RWPE1 (cell line): Measurements from ENCODE around the gene PPP1R3G.

Experiments
- CTCF ChIA-PET: fragments of 350-600 bp; sonication (Branson Sonifier 250); formaldehyde crosslinking; extraction: SDS; loops from one replicate; lab custom pipeline; 2021; lab: Yijun Ruan, JAX
- POLR2A ChIA-PET: fragments of 400-600 bp; formaldehyde crosslinking; extraction: SDS; loops from one replicate; lab custom pipeline; 2020; ENCODE audit warnings: antibody characterized with exemption; ENCODE audit not compliant: low non-redundant PET; lab: Yijun Ruan, JAX
- DNase-seq: peaks from one replicate; pipeline ENCODE4 v3.0.0; 2012; ENCODE audit warnings: low spot score
- H3K27ac ChIP-seq: fragments of 450-650 bp; 2 replicates; pipeline ENCODE4 v1.5.1; 2017
- TF ChIP-seq, protein P1 (sequence below): fragments of 450-650 bp; conservative IDR thresholded peaks from 2 replicates; pipeline ENCODE4 v1.5.1; 2017; ENCODE audit warnings: low read depth, mild to moderate bottlenecking

The PPP1R3G gene

GRCh38 chr6:5108536-5109150, 23.5 kb downstream of the PPP1R3G start:
- ChIA-PET CTCF (no interaction called here), POLR2A (no interaction called here)

GRCh38 chr6:5109436-5109835, 24.3 kb downstream of the PPP1R3G start:
- TF ChIP-seq, protein P1, sequence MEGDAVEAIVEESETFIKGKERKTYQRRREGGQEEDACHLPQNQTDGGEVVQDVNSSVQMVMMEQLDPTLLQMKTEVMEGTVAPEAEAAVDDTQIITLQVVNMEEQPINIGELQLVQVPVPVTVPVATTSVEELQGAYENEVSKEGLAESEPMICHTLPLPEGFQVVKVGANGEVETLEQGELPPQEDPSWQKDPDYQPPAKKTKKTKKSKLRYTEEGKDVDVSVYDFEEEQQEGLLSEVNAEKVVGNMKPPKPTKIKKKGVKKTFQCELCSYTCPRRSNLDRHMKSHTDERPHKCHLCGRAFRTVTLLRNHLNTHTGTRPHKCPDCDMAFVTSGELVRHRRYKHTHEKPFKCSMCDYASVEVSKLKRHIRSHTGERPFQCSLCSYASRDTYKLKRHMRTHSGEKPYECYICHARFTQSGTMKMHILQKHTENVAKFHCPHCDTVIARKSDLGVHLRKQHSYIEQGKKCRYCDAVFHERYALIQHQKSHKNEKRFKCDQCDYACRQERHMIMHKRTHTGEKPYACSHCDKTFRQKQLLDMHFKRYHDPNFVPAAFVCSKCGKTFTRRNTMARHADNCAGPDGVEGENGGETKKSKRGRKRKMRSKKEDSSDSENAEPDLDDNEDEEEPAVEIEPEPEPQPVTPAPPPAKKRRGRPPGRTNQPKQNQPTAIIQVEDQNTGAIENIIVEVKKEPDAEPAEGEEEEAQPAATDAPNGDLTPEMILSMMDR = no peak
- ChIA-PET POLR2A (no interaction called here), CTCF (no interaction called here)
- H3K27ac ChIP-seq = no peak overlapping the region
- DNase-seq = no peak

More at GRCh38 chr6:5108536-5109150, 23.5 kb downstream of the PPP1R3G start:
- no peak for DNase-seq
- TF ChIP-seq, protein P1 = no peak
- no peak overlapping the region for H3K27ac ChIP-seq

- no peak for DNase-seq
- CTCF ChIA-PET = no interaction called here
- H3K27ac ChIP-seq = no peak overlapping the region
- TF ChIP-seq, protein P1 = no peak
- POLR2A ChIA-PET = no interaction called here
Measured at GRCh38 chr6:5110246-5110645, 25.1 kb downstream of the PPP1R3G start.

- ChIA-PET POLR2A (no interaction called here), CTCF (no interaction called here)
- no peak for DNase-seq
- TF ChIP-seq, protein P1 = no peak
- peak overlapping the region; percentile 48; the same call in 1 of the 2 replicates for H3K27ac ChIP-seq
Measured at GRCh38 chr6:5111626-5112025, 26.5 kb downstream of the PPP1R3G start.

GRCh38 chr6:5112066-5112799, 27.1 kb downstream of the PPP1R3G start:
- CTCF ChIA-PET = no interaction called here
- TF ChIP-seq, protein P1 = no peak
- POLR2A ChIA-PET = no interaction called here
- peak overlapping the region; percentile 48 for H3K27ac ChIP-seq
- peak; percentile 62 for DNase-seq

DNA sequence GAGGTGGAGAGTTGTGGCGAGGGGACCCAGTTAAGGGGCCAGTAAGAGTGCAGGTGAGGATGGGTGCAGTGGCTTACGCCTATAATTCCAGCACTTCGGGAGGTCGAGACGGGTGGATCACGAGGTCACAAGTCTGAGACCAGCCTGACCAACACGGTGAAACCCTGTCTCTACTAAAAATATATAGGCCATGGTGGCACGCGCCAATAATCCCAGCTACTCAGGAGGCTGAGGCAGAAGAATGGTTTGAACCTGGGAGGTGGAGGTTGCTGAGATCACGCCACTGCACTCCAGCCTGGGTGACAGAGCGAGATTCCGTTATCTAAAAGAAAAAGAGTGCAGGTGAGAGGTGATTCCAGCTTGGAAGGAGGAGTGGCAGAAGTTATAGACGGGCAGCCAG, 28.0 kb downstream of the PPP1R3G start:
- TF ChIP-seq, protein P1 = no peak
- H3K27ac ChIP-seq = peak overlapping the region; percentile 48; the same call in 1 of the 2 replicates
- no peak for DNase-seq
- ChIA-PET POLR2A (no interaction called here), CTCF (interaction anchor here (0.6 kb wide), 1 partner anchor 394 kb away, joined by 3 read pairs; no protein-coding TSS in a partner anchor)
